Fibroblast of lung (primary cell): ENCODE results near the gene PRSS53. TPM values are rescaled to one million over a fixed set of nuclear protein-coding genes. Genes with fewer than 3 reads are reported as not detected.

Experiments
- DNase-seq, 2 donors: peaks; one replicate each; pipeline versions ENCODE4 v3.0.0 to v3.0.0-alpha.2; 2010; ENCODE audit warnings: low read depth in 2 of 2
- H2AFZ ChIP-seq: 2 replicates; pipeline ENCODE4 v1.5.1; 2012; ENCODE audit warnings: low read length, control low read depth, inconsistent platforms
- H3K27ac ChIP-seq: 2 replicates; pipeline ENCODE4 v1.5.1; 2011; ENCODE audit warnings: low read length, control low read depth; ENCODE audit not compliant: insufficient read depth
- H3K27me3 ChIP-seq: 2 replicates; pipeline ENCODE4 v1.5.1; 2011; ENCODE audit warnings: mild to moderate bottlenecking, low read length; ENCODE audit not compliant: control insufficient read depth, insufficient read depth
- H3K36me3 ChIP-seq: 2 replicates; pipeline ENCODE4 v1.5.1; 2011; ENCODE audit warnings: low read length; ENCODE audit not compliant: control insufficient read depth, insufficient read depth
- H3K4me1 ChIP-seq: 2 replicates; pipeline ENCODE4 v1.5.1; 2011; ENCODE audit warnings: low read length; ENCODE audit not compliant: control insufficient read depth, insufficient read depth; ENCODE audit errors: extremely low read depth
- H3K4me2 ChIP-seq: 2 replicates; pipeline ENCODE4 v1.5.1; 2011; ENCODE audit warnings: low read length, control low read depth; ENCODE audit not compliant: insufficient read depth; ENCODE audit errors: extremely low read depth
- H3K4me3 ChIP-seq, 4 experiments: fragments of 200-600 bp in 1 of 4; sonication (generic) in 1 of 4; replicated peaks in 1 of 4; 2 replicates each; pipeline ENCODE4 v1.5.1; 2011 to 2016; ENCODE audit warnings: low read length in 4 of 4, low read depth in 3 of 4, mild to moderate bottlenecking in 3 of 4, control low read depth in 2 of 4, inconsistent platforms in 1 of 4, mixed read lengths in 1 of 4; ENCODE audit not compliant: insufficient read depth in 1 of 4; ENCODE audit errors: control extremely low read depth in 1 of 4
- H3K79me2 ChIP-seq: 2 replicates; pipeline ENCODE4 v1.5.1; 2012; ENCODE audit warnings: mild to moderate bottlenecking, low read length, inconsistent platforms; ENCODE audit not compliant: control insufficient read depth, insufficient read depth
- H3K9ac ChIP-seq: 2 replicates; pipeline ENCODE4 v1.5.1; 2011; ENCODE audit warnings: mild to moderate bottlenecking, low read length, control low read depth; ENCODE audit not compliant: insufficient read depth
- H3K9me3 ChIP-seq: 2 replicates; pipeline ENCODE4 v1.5.1; 2012; ENCODE audit warnings: low read depth, low read length; ENCODE audit not compliant: control insufficient read depth, insufficient read depth
- H4K20me1 ChIP-seq: 2 replicates; pipeline ENCODE4 v1.5.1; 2011; ENCODE audit warnings: low read length; ENCODE audit not compliant: control insufficient read depth, insufficient read depth; ENCODE audit errors: extremely low read depth
- CTCF ChIP-seq, 2 donors: IDR thresholded peaks in 1 of 2; conservative IDR thresholded peaks in 1 of 2; 1 replicate in 1 of 2; 2 replicates in 1 of 2; pipeline ENCODE4 v1.5.1; 2011 to 2012; ENCODE audit warnings: low read length in 2 of 2, control low read depth in 1 of 2, inconsistent platforms in 1 of 2, low read depth in 1 of 2, mild to moderate bottlenecking in 1 of 2
- EZH2 ChIP-seq: IDR thresholded peaks from 2 replicates; pipeline ENCODE4 v1.5.1; 2012; ENCODE audit warnings: low read length, control low read depth, mild to moderate bottlenecking; ENCODE audit errors: missing control alignments
- polyA plus RNA-seq, 2 donors: library from polyadenylated mRNA; depleted of rRNA in 1 of 2; stranded (reverse) in 1 of 2; unstranded in 1 of 2; fragments of >200 nt; gene quantifications; 2 replicates each; pipeline ENCODE4 v1.2.1, GENCODE V29; 2011 to 2012; ENCODE audit warnings: missing spikeins in 1 of 2
- total RNA-seq: library from RNA; depleted of rRNA; stranded (reverse); fragments of >200 nt; gene quantifications from 2 replicates; pipeline ENCODE4 v1.2.1, GENCODE V29; 2014

The PRSS53 gene
- total and polyA plus RNA-seq, 2 donors (not counting 1 experiment from before 2014, with no cell fraction given), result 0.78 to 1.7 TPM

GRCh38 chr16:31133046-31133501, 44.3 kb upstream of the PRSS53 start:
- no peak for TF ChIP-seq EZH2
- TF ChIP-seq CTCF (conservative IDR thresholded peaks at IDR 0.05 in 1 of 2, IDR thresholded peaks at IDR 0.05 in 1 of 2; ENCODE audit: low read depth in 1 of 2, low read length in 2 of 2), result no peak
- H3K79me2 ChIP-seq, result no peaks in the 10 kb centered on the region
- no peaks in the 10 kb centered on the region for H3K9me3 ChIP-seq
- H2AFZ ChIP-seq, result no peak overlapping the region
- H3K4me1 ChIP-seq, result no peaks in the 10 kb centered on the region
- no peak overlapping the region for H3K9ac ChIP-seq
- no peaks in the 10 kb centered on the region for H3K27me3 ChIP-seq
- no peak overlapping the region for H3K4me2 ChIP-seq
- H4K20me1 ChIP-seq, result no peaks in the 10 kb centered on the region
- peaks cover 2% of the 10 kb centered on the region for H3K36me3 ChIP-seq
- H3K27ac ChIP-seq, result no peak overlapping the region
- no peak overlapping the region for H3K4me3 ChIP-seq
- DNase-seq, result no peak

- Histone ChIP-seq H3K36me3 (peaks cover 2% of the 10 kb centered on the region), H3K4me1 (no peaks in the 10 kb centered on the region), H3K4me3 (no peak overlapping the region), H3K27ac (no peak overlapping the region), H3K4me2 (no peak overlapping the region), H3K27me3 (no peaks in the 10 kb centered on the region), H3K79me2 (no peaks in the 10 kb centered on the region), H3K9me3 (no peaks in the 10 kb centered on the region), H3K9ac (no peak overlapping the region), H4K20me1 (no peaks in the 10 kb centered on the region), H2AFZ (no peak overlapping the region)
- no peak for DNase-seq
- no peak for TF ChIP-seq CTCF (conservative IDR thresholded peaks at IDR 0.05 in 1 of 2, IDR thresholded peaks at IDR 0.05 in 1 of 2; ENCODE audit: low read depth in 1 of 2, low read length in 2 of 2)
- no peak for TF ChIP-seq EZH2
These were observed 43.7 kb upstream of the PRSS53 start for GRCh38 chr16:31132303-31132979.

GRCh38 chr16:31131841-31132271, 43.1 kb upstream of the PRSS53 start:
- Histone ChIP-seq H3K27ac (no peak overlapping the region), H4K20me1 (no peaks in the 10 kb centered on the region), H3K9me3 (no peaks in the 10 kb centered on the region), H3K79me2 (no peaks in the 10 kb centered on the region), H2AFZ (no peak overlapping the region), H3K9ac (no peak overlapping the region), H3K4me1 (no peaks in the 10 kb centered on the region), H3K4me2 (no peak overlapping the region), H3K4me3 (no peak overlapping the region), H3K36me3 (peaks cover 5% of the 10 kb centered on the region), H3K27me3 (no peaks in the 10 kb centered on the region)
- TF ChIP-seq EZH2 (no peak), CTCF (conservative IDR thresholded peaks at IDR 0.05 in 1 of 2, IDR thresholded peaks at IDR 0.05 in 1 of 2; ENCODE audit: low read depth in 1 of 2, low read length in 2 of 2) (no peak)
- no peak for DNase-seq
